T-helper 2 cell treated with Interferon-gamma antibody and Interleukin-4, amounts not matched to agents 100 ng/mL and 5 ng/mL, for 36 hours (primary cell): Measurements from ENCODE around the gene MRPS25. TPM values are rescaled to one million over a fixed set of nuclear protein-coding genes. Genes with fewer than 3 reads are reported as not detected.

ENCODE experiments used
- intact Hi-C: fragments of 100-400 bp; cut with micrococcal nuclease; formaldehyde crosslinking; loops from one replicate; pipeline ENCODE4 v1.15.1; 2023
- total RNA-seq: library from RNA; stranded (reverse); gene quantifications from 2 replicates; pipeline ENCODE4 v1.2.3, GENCODE V29; 2022

Gene MRPS25
- 63.1 and 65.8 TPM in 2 replicates for total RNA-seq

DNA sequence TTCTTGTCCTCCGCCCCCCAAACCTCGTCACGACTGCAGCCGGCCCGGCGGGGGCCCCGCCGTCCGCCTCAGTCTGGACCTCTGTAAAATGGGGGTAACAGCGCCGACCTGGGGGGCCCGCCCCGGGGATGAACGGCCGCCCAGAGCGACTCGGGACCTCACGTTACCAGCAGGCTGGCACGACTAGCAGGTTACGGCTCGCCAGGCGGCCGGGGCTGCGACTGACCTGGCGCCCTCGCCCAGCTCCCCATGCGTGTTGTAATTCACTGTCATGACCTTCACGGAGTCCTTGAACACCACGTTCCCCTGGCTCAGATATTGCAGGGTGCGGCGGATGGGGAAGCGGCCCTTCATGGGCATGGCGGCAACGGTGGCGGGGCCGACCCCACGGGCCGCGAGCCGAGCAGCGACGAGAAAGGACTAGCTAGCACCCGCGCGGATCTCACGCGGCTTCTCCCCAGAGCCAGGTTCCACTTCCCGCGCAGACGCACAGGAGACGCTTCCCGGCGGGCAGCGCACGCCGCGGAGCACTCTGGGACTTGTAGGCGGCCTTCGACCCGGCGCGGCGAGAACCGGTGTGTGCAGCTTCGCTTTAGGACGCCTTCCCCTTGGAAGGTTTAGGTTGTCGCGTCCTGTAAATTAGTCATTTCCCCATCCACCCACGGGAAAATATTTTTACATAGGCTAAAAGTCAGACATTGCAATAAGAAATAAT lies at the start of gene MRPS25:
Gene MRPS25, minus strand, starts transcription at position 481 of the 715 bp plus-strand sequence. Its CDS starts 121 bp downstream, at position 360.
- intact Hi-C loops = loop anchor here (1.0 to 2.0 kb wide), 6 partner anchors 10 to 536 kb away; partner anchors contain the start of genes BTD, CCDC174, HACL1 and RBSN

DNA sequence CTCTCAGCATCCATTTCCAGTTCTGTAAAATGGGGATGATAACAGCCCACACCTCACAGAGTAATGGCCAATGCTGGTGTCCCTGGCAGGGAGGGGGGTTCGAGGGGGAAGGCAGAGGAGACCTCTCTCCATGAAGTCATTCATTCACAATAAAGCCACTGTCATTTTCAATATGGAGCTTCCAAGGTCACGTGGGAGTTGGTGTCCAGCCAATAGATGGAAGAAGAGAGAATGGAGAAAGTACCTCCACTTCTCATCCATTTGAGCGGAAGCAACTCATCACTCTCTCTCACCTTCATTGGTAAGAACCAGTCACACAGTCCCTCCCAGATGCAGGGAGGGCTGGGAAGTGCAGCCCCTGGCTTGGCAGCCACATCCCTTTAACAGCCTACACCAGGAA lies 48.8 kb upstream of the MRPS25 start:
- intact Hi-C loops = no loop called here

DNA sequence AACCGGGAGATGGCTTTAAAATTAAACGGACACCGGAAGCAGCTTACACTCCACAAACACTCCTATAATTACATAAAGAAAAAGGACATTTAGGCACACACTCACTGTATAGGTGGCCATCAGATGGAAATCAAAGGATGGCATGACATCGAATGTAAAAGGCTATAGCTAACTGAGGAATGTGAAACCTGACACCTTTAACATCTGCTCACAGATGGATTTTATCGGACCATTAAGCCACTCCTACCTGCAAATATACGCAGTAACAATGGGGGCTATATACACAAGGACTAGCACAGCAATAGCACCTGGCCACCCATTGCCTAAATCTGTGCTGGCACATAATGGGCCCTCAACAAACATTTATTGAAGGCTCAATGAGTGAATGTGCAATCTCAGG lies 48.4 kb upstream of the MRPS25 start:
- intact Hi-C loops = no loop called here

DNA sequence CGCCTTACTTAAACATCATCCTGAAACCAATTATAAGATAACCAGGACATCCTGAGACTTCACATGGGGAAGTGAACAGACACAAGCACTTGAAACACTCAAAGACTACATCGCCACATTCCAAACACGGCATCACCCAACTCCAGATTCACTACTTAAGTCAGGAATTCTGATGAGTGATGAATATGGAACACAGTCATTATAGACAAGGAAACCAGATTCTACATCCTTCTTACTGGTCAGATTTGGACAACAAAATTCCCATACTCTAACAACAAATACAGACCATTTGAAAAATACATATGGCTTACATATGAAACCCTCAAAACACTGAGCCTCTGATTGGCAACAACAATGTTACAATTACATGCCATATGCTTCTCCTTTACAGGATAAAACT lies 46.9 kb upstream of the MRPS25 start:
- intact Hi-C loops = no loop called here

DNA sequence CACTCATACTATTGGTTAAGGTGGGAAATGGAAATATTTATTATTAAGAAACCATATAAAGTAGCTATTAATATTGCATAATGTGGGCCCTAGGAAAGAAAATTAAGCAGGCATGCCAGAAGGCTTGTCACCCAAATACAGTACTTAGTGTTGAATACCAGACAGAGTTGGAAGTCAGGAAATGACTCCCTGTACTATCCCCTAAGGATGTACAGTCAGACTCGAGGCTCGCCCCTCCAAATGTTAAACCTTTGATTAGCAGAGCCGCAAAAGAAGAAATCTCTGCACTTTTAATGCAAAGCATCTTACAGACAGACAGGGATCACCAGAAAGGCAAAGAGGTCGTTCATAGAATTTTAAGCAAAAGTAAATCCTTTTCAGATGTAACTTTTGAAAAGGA lies 45.1 kb upstream of the MRPS25 start:
- intact Hi-C loops = no loop called here

DNA sequence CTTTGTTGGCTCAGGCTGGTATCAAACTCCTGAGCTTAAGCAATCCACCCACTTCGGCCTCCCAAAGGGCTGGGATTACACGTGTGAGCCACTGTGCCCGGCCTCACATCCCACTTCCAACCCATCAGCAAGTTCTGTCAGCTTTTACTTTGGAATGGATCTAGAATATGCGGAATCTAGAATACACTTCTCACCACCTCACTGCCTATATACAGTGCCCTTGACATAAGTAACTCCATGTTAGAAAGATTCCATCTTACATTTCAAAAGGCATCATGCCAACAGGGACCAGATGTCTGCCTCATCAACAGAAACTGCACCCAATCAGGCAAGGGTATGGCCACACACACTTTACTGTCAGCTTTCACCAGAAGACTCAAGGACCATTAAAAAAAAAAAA lies 43.8 kb upstream of the MRPS25 start:
- intact Hi-C loops = loop anchor here (1.0 kb wide), 1 partner anchor 296 kb away; no protein-coding TSS in a partner anchor

DNA sequence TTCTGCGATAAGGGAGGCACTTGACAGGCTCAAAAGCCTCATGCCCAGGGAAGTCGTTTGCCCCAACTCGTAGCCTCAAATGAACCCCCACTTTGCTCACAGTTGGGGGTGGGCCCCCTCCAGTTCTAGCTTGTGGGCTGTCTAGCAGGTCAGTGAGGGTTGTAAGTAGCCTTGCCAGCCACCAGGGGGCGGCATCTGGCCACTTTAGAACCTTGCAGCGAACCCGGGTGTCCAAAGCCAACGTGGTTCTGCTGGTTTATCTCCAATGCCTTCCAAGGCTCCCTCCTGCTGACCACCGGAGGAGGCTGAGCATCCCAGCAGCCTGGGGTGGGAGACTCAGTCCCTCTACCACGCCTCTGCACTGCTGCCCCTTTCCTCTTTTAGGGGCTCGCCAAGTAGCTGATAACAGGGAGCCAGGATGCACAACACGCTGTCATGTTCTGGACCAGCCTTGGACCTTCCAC lies 43.0 kb upstream of the MRPS25 start:
- intact Hi-C loops = loop anchor here (1.0 kb wide), 1 partner anchor 297 kb away; no protein-coding TSS in a partner anchor

DNA sequence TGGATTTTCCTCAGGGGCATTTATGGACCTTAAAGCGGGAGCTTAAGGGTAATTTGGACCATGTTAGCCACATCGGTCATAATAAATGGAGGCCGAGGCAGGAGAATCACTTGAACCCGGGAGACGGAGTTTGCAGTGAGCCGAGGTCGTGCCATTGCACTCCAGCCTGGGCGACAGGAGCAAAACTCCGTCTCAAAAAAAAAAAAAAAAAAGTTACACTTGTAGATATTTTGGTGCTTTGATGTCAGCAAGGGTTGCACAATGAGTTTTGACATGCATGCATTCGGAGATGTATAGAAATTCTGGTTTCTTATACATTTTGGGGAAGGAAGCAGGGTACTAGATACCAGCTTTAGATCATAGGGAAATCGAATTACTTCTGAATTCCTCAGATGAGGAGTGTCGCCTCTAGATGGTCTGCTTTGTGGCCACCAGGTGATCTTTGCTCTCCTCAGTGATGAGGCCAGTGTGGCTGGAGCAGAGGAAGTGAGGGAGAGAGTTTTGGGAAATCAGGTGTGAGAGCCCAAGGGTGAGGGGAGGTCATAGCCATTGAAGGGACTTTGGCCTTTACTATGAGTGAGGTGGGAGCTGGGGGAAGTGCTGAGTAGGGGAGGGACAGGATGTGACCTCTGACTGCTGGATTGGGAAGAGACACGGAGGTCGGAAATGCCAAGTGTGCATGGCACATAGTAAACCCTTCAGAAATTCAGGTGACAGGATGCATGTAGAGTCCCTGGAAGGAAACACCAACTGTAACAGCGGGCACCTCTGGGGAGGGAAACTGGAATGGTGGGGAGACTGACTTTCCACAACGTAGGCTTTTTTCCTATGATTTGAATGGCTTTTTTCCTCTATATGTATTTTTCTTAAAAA lies 42.2 kb upstream of the MRPS25 start:
- intact Hi-C loops = no loop called here

DNA sequence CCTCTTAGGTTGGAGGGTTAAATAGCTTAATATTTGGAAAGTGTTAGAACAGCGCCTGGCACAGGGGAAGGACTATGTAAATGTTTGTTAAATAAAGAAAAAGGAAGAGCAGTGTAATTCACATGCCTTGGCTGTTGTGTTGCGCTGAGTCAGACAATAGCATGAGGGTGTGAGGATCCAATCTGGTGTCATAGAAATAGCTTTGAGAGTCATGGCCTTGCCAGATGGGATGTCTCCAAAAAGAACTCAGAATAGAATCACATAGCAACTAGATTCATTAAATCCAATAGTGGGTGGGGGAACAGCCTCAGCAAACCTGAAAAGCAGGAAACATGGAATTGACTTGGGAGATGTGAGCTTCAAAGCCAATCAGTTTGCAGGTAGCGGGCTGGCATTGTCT lies 37.7 kb upstream of the MRPS25 start:
- intact Hi-C loops = no loop called here

DNA sequence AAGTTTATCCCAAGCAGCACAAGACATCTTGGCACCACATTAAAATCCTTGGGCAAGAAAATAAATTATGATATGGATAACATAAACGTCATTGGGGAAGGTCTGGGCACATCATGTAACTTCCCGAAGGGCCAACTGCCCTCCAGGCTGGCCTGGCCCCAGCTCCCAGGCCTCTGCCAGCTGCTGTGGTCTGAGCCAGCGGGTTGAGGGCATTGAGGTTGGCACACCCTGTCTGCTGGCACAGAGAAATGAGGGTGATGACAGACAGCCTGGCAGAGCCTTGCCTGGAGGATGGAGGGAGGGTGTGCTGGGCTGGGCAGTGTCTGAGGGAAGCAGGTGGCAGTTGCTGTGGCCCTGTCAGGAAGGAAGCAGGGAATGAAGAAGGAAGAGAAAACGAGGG lies 37.1 kb upstream of the MRPS25 start:
- intact Hi-C loops = no loop called here

DNA sequence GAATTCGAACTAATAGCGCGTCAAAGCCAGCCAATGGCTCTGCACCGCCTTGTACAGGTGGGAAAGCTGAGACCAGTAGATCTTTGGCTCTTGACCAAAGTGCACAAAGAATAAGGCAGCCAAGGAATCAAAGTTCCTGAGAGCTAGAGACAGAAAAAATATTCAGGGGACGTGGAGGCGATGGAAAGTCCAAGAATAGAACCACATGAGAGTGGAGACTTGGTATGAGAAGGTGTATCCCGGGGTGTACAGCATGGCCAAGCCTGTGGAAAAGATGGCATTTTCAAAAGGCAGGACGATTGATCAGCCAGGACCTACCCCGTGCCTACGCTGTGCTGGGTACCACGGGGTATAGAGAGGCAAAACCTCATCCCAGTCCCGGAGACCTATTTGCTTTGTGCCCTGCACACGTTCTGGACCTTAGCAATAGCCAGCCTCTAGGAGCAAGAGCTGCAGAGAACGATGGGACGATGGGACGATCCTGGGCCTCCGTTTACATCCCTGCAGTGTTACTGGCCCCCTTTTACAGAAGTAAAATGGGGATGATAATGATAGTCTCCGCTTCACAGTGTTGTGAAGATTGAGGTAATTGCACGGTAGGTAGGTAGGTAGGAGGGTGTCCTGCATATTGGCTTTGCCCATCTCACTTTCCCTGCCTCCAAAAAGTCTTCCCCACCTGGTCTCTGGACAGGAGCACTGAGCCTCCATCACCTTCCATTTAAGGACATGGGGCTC lies 34.4 kb upstream of the MRPS25 start:
- intact Hi-C loops = loop anchor here (1.0 to 2.0 kb wide), 4 partner anchors 34 to 1165 kb away; partner anchors contain the start of genes BTD, DPH3, HACL1 and MRPS25

DNA sequence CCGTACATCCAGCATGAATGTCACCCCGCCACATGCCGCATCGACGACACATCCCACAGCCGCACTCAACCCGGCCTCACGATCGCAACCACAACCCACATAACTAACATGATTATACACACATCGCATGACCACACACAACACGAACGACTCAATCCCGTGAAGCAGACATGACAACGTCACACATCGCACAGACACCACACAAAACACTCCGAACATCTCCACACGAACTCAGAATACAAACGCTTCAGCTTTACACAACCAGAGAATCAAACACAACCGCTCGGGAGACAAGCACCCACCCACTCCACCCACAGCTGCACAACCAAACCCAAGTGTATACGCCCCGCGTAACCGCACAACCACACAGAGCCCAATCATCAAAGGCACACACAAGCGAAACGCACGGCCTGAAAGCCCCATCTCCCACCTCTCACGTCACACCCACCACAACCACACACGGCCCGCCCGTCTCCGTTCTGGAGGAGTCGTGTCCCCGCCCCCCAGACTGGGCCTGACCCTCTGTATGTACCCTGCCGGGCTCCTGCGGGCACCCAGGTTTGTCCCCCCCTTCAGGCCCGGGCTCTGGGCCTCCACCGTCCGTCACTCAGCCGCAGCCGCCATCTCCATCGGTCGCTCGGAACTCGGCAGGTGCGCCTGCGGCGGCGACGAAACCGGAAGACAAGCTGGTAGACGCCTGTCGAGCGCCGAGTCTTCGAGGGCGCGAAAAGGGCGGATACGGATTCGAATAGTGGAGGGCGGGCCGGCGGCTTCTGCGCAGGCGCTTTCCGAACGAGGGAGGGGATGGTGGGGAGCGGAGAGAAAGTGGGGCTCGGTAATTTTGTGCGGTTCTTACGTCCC lies 33.6 kb upstream of the MRPS25 start, which contains the start of gene RBSN:
Gene RBSN, minus strand, starts transcription at position 646 of the 861 bp plus-strand sequence. CDS start 3,028 bp downstream, outside the sequence.
- intact Hi-C loops = loop anchor here (1.0 to 2.0 kb wide), 6 partner anchors 33 to 1166 kb away; partner anchors contain the start of genes BTD, CAPN7, CCDC174 and DPH3

DNA sequence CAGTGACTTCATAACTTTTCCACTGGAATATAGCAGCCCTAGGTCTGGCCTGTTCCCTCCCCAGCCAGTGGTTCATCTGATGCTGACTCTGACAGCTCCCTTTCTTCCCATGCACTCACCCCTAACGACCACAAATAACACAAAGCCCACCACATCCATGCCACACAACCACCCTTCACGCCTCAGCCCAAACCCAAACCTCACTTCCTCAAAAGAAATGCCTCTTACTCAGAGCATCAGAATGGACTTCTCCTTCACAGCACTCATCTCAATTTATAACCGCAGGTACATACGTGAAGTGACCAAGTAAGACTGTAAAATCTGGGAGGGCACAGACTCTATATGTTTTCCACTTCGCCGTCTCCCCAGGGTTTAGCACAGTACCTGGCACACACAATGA lies 32.8 kb upstream of the MRPS25 start:
- intact Hi-C loops = loop anchor here (1.0 to 2.0 kb wide), 3 partner anchors 108 to 1167 kb away; partner anchors contain the start of genes CAPN7, CCDC174, DPH3 and OXNAD1

DNA sequence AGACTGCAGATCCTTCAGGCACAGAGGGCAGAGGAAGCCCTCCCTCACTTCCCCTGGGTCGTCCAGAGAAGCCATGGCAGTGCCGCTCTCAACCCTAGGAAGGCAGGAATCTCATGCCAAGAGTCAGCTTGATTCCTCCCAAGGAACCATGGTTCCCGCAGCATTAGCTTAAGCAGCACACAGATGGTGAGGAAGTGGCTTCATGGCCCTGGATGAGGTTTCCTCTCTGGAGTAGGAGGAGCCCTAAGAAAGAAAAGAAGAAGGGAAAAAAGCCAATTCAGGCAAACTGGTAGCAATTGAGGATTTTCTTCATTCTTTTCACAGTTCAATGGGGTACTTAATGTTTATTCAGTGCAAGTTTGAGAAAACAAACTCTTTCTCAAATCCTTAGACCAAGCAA lies 30.9 kb upstream of the MRPS25 start:
- intact Hi-C loops = no loop called here

DNA sequence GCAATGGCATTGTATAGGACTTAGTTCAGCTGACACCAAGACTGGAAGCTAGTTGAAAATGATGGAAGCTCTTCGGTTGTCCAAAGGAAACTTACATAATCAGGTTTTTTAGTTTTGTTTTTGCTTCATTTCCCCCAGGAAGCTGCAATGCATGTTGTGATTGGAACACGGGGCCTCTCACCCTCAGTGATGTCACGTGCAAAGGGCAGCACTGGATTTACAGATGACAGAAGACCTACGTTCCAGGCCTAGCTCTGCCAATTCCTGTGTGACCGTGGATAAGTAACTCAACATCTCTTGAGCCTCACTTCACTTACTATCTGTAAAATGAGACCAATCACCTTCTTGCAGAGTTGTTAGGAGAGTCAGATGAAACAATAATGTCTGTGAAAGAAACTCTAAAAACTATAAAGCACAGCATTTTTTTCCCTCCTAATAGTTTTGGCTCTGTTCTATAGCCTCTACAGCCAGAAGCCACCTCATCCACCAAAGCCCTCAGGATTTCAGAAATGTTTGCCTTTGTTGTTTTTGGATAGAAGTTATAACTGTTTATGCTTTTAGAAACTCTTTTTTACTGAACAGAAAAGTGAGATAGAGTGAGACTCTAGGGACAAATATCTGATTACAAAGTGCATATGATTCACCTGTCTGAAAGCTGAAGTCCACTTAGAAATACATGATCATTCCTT lies 29.2 kb upstream of the MRPS25 start:
- intact Hi-C loops = no loop called here

DNA sequence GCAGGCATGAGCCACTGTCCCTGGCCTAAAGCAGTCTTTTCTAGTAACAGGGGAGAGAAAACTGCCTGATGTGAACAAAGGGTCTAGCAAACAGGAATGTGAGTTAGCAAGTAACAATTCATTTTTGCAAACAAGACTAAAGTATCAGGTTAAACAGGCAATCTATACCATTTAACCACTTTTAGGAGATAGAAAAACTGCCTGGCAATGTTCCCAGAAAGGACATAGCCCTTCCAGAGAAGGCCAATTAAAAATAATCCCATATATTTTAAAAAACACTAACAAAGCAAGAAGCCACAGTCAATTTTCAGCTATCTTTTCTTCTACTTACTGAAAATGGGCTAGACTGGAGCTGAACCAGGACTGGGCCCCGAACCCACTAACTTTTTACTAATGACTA lies 27.6 kb upstream of the MRPS25 start:
- intact Hi-C loops = no loop called here

DNA sequence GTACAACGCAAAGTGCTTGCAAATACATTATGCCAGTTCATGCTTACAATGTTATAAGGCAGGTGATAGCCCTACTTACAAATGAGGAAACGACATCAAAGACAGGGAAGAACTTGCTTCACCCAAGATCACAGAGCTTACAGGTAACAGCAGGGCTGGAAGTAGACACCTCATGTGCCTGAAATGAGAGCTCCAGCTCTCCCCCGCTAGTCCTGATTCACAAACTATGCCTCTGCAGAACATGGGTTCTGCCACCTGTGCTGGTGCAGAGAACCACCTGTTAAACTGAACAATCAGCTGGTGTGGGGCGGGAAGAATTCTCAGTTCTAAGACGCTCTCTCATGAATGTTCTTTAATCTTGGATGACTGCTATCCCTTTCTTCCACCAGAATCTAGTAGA lies 26.5 kb upstream of the MRPS25 start:
- intact Hi-C loops = no loop called here

DNA sequence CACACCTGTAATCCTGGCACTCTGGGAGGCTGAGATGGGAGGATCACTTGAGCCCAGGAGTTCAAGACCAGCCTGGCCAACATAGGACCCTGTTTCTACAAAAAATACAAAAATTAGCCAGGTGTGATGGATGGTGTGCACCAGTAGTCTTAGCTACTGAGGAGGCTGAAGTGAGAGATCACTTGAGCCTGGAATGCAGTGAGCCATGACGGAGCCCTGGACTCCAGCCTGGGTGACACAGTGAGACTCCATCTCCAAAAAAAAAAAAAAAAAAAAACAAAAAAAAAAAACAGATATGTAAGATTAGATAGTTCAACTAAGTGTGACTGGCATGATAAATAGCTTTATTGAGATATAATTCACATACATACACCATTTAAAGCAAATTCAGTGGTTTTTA lies 24.1 kb upstream of the MRPS25 start:
- intact Hi-C loops = no loop called here

DNA sequence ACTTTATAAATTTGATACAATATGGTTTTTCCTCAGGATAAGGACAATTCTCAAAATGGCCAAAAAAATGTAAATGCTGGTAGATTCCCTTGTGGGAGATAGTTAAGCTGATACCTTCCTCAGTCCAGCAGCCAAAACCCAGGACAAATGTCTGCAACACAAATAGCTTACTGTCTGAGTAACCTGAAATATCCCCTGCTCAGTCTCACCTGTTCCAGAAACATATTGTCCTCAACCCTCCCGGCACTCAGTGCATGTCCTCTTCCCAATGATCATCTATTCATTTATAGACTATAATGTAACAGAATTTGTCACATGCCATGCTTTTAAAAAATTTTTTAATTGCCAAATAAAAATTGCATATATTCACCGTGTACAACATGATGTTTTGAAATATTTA lies 21.6 kb upstream of the MRPS25 start:
- intact Hi-C loops = no loop called here

DNA sequence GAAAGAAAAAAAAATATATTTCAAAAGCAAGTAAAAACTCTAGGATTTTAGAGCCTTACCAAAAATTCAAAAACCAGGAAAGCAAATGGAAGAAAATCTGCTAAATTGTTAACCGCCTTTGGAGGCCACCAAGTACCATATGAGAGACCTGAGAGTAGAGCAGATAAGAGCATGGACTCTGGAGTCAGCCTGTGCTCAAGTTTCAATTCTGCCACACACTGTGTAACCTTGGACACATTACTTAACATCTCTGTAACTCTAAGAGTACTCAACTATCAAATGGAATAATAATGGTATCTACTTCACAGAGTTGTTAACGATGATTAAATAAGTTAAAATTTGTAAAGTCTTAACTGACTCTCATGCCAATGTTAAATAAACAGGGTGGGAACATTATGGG lies 21.1 kb upstream of the MRPS25 start:
- intact Hi-C loops = no loop called here
